Measurements from ENCODE around the gene HOXC9.

The HOXC9 gene

DNA sequence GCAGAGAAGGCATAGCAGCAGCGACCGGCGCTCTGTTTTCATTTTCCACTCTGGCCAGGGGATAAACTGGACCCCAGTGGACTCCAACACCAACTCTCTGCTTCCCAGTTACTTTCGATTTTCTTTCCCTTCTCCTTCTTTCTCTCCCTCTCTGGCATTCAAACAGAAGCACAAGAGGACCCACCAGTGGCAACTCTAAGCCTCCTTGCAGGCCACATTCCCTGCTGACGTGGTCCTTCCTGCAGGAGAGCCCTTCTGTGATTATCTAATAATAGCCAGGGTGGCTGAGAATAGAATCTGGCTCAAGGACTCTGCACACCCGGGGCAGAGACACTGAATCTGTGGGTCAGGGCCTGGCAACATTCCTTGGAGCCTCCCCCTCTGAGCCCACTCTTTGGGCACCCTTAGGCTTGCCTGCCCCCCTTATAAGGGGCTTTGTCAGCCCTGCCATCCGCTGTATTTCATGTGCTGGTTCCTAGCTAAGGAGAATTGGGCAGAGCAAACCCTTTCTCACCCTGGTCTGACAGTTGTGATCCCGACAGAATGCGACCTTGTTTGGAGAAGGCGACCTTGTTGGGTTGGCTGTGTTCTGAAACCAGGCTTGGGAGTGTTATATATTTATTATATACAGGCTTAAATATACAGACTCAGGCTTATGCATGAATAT lies 20.1 kb downstream of the HOXC9 start:
- TF ChIP-seq GATA3 (IDR thresholded peaks at IDR 0.05; ENCODE audit: low read depth, low read length): no peak
- TF ChIP-seq GATA2 (IDR thresholded peaks at IDR 0.05; ENCODE audit: low read depth, low read length): no peak

DNA sequence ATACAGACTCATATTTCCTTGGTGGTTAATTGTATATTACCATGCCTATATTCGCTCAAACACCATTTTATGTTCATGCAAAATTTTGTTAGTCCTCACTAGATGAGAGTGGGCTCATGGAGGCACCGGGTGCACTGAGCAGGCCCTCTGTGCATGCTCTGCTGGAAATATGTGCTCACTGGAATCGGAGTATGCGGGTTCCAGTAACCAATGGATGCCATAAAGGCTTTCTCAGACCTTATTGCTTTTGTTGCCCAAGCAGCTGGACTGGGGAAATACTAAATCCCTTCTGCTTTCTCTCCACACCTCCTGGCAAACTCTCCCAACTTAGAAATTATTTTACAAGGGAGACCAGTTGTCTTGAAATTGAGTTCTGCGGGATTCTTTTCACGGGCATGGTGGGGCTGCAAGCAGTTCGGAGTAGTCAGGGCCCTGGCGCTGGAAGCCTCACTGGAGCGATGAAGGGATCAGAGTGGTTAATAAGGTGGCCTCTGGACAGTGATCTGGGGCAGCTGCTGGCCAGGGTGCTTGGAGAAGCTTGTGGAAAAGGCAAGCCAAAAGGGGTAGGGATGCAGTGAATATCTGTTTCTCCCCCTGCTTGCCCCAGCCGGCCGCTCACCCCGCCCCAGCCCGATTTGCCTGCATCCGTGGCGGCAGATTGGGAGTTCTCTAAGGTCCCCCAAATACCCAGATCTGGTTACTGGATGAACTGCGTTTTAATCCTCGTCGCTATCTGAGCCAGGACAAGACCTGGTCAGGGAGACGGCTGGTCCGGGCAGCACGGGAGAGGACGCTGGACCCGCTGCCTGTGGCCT lies 20.8 kb downstream of the HOXC9 start:
- no peak for TF ChIP-seq GATA2 (IDR thresholded peaks at IDR 0.05; ENCODE audit: low read depth, low read length)

DNA sequence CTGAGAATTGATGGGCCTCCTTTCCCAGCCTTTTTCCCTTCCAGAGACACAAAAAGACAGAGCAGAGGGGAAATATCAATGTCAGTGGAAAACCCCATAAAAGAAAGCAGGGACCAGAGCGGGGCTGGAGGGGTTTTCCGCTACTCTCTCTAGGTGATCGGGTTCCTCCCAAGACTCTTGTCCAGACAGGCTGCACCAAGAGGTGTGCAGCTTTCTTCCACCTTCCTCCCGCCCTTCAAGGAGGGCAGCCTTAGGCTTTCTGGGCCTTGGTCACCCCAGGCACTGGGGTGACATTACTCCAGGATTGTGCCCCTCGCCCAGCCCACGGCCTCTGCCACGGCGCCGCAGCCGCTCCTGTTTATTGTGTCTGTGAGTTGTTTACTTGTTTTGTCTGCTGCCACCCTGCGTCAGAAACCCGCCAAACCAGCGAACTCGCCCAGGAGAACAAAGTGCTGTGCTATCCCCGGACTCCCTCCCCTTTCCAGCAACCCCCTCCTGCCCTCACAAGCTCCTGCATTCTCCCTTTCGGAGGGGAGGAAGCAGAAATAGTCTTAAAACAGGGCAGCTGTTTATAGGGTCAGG lies 21.6 kb downstream of the HOXC9 start:
- no peak for TF ChIP-seq GATA3 (IDR thresholded peaks at IDR 0.05; ENCODE audit: low read depth, low read length)
- TF ChIP-seq GATA2 (IDR thresholded peaks at IDR 0.05; ENCODE audit: low read depth, low read length): no peak

DNA sequence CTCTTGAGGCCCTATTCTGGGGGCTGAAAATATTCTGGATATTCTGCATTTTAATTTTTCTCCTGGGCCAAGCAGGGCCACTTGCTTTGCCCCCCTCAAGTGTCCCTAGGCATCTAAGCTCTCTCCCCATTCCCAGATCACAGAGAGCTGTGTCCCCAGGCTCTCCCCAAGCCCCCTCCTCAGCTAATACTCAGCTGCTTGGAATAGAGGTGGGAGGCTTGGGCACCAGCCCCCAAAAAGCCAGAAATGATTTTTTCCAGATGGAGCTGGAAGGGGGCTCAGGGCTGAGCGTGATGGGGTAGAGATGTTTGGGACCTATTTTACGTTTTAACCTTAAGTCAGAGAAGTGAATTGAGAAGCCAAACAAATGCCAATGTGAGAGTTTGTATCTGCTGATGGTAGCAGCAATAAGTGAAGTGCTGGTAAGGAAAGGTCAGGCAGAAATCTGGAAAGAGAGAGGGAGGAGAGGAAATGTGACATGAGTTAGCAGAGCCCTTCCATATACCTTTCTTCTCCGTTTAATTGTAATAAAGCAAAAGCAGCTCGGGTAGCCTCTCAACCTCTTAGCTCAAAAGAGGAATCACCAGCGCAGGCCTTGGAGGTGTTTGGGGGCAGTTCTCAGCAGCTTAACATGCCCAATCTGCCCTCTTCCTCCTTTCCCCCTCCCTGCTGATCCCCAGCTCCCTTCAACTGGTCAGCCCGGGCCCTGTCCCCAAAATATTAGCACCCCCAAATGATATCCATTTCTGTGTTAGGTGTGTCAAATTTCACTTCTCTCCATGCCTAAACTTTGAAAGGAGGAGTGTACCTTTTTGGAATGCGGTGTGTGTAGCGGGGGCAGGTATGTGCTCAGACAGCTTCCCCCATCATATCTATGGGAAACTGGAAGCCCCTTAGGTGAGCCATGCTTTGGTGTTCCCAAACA lies 23.3 kb downstream of the HOXC9 start:
- TF ChIP-seq GATA2 (IDR thresholded peaks at IDR 0.05; ENCODE audit: low read depth, low read length) (no peak), GATA3 (IDR thresholded peaks at IDR 0.05; ENCODE audit: low read depth, low read length) (no peak)

DNA sequence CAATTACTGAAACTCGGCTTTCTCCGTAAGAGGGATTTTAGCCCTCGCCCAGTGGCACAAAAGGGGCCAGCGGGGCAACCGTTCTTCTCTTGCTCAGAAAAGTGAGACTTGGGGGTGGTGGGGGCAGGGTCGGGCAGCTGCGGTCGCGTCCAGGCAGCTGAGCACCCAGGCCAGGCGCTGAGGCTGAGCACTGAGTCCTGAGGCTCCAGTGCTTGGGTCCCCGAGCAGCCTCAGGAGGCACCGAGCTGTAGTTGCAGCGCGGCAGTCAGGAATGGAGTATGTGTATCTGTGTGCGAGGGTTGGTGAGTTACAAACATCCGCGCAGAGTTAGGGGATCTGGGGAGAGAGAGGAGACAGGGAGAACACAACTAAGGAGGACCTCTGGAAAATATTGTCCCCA lies 24.2 kb downstream of the HOXC9 start:
- no peak for TF ChIP-seq GATA2 (IDR thresholded peaks at IDR 0.05; ENCODE audit: low read depth, low read length)
- TF ChIP-seq GATA3 (IDR thresholded peaks at IDR 0.05; ENCODE audit: low read depth, low read length): no peak

DNA sequence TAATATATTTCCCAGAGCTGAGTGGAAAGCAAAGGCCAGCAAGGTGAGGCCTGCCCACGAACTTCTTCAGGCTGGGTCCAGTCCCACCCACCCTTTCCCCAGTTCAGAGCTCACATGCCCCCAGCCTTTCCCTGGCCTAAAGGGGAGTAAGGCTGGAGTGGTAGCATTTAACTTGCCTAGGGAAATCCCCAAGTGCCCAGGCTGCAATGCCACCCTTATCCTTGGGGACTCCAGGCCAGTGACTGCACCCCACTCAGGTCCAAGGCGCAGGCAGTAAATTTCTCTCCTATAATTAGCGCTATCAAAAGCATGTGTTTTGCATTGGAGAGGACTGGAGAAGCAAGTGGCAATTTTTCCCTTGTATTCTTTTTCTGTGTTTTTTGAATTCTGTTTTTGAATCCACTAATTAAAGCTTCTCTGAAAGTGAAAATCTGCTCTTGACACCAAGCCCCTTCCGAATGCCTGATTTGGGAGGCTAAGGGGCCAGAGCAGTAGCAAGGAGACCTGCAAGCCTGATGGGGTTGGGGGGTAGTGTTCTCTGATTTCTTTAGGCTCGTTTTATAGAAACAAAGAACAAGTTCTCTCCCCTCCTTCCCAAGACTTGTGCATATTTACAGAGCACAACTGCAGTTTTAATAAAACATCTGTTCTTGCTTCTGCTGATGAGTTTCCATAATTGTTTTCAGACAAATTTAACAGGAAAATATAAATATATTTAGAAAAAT lies 24.8 kb downstream of the HOXC9 start:
- no peak for TF ChIP-seq GATA2 (IDR thresholded peaks at IDR 0.05; ENCODE audit: low read depth, low read length)
- TF ChIP-seq GATA3 (IDR thresholded peaks at IDR 0.05; ENCODE audit: low read depth, low read length): no peak

DNA sequence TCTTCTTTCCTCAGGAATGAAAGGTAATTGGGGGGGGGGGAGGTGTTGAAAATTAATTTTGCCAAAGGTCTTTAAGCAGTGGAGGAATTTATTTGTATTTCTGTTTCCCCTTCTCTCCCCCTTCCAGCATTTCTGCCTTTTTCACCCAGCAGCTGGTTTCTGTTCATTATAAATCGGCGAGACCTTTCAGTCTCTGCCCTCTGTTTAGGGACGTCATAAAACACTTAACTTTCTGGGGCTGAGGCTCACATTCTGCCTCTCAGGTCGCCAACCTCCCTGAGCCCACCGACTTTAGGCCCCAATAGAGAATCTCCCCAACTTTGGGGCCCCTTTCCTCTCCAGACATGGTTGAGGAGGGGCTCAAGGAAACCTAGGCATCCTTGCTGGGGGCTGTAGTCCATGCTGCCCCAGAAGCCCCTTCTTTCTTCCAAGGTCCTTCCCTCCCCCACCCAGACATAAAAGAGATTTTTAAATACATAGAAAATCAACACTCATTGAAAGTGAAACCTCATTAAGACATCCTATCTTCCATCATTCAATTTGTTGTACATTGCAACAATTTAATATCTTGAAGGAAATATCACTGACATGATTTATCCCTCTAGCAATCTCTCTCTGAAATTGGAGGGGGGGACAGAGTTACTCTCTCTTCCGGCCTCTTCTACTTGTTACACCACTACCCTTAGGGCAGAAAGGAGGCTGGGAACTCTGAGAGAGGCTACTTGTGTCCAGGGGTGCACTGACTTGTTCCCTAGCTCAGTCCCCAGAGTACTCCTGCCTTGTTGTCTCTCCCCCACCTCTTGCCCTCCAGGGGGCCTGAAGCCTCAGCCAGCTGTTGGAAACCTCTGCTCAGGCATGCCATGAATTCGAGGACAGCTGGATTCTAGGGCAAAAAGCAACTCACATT lies 25.8 kb downstream of the HOXC9 start:
- TF ChIP-seq GATA2 (IDR thresholded peaks at IDR 0.05; ENCODE audit: low read depth, low read length): no peak
- TF ChIP-seq GATA3 (IDR thresholded peaks at IDR 0.05; ENCODE audit: low read depth, low read length): no peak

DNA sequence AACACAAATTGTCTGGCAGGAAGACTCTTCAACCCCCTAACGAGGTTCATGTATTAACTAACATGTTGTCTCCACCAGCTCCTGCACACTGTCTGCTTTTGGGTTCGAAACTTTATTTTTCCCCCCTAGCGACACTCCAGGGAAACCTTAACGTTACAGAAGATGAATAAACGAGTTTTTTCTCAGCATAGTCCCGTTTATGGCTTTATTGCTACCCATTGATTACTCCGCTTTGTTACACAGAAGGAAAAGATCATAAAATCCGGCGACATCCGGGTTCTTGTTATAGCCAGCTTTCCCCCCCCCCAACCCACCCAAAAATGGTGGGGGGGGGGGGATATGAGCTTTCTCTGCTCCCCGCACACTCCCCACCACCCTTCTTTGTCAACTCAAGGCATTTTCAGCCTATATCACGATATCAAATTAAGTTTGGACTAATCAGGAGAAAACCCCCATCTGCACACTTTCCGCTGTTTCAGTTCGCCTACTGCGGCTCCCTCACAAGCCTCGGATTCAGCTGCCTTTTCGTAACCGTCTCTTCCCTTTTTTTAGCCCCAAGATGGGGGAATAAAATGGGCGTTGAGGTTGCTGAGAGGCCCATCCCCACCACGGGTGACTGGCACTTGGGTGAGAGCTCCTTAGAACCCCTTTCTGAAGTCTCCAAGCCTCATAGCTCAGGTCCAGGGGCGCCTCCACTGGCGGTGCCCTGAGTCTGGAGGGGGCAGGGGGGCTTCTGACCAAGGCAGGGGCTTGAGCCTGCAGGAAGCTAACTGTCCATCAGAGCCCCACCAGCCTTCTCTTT lies 26.9 kb downstream of the HOXC9 start:
- TF ChIP-seq GATA3 (IDR thresholded peaks at IDR 0.05; ENCODE audit: low read depth, low read length) (no peak), GATA2 (IDR thresholded peaks at IDR 0.05; ENCODE audit: low read depth, low read length) (no peak)

DNA sequence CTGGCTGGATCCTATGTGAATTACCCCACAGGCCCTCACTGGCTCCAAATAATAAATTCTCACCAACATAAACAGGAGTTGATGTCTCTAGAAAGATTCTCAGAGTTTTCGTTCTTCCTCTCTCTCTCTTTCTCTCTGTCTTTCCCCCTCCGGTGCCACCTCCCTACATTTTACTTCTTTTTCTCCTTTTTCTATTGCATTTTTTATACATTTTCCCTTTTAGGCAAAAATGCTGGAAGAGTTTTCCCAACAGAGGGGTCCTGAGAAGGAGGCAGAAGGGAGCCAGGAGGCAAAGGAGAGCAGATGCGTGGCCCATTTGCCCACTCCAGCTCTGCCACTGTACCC lies 27.5 kb downstream of the HOXC9 start:
- TF ChIP-seq GATA3 (IDR thresholded peaks at IDR 0.05; ENCODE audit: low read depth, low read length): no peak
- TF ChIP-seq GATA2 (IDR thresholded peaks at IDR 0.05; ENCODE audit: low read depth, low read length): no peak

DNA sequence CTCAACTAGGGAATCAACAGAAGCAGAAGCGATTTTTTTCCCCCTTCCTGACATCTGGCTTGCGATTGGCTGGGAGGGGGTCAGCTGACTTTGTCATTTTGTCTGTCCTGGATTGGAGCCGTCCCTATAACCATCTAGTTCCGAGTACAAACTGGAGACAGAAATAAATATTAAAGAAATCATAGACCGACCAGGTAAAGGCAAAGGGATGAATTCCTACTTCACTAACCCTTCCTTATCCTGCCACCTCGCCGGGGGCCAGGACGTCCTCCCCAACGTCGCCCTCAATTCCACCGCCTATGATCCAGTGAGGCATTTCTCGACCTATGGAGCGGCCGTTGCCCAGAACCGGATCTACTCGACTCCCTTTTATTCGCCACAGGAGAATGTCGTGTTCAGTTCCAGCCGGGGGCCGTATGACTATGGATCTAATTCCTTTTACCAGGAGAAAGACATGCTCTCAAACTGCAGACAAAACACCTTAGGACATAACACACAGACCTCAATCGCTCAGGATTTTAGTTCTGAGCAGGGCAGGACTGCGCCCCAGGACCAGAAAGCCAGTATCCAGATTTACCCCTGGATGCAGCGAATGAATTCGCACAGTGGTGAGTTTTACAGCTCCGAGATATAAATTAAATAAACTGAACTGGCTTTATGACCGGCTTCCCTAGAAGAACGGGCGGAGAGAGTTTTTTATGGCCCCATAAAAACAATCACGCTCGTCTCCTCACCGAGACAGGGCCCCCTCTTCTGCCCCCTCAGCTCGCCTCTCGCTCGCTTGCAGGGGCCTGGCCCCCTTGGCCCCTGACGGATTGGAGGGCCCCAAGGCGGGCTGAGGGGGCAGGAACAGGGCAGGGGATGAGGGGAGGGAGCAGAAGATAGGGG lies 28.6 kb downstream of the HOXC9 start, which contains the start of gene HOXC6:
HOXC6 (plus strand) TSS at position 127 of the 888 bp plus-strand sequence; CDS start at position 209, 82 bp downstream.
- TF ChIP-seq GATA2 (IDR thresholded peaks at IDR 0.05; ENCODE audit: low read depth, low read length): no peak
- no peak for TF ChIP-seq GATA3 (IDR thresholded peaks at IDR 0.05; ENCODE audit: low read depth, low read length)
